ACHN (cell line): ENCODE results near the gene TFAP2A.

ENCODE experiments used
- DNase-seq: peaks from one replicate; pipeline ENCODE4 v3.0.0-alpha.2; 2015
- in situ Hi-C: cut with HindIII; loops from 2 replicates; pipeline ENCODE4 v1.10.0; 2017; ENCODE audit warnings: low sequenced_read_pairs, low pct_ligation_motif_present, low pct_unique_long_range_greater_than_20kb

TFAP2A gene

DNA sequence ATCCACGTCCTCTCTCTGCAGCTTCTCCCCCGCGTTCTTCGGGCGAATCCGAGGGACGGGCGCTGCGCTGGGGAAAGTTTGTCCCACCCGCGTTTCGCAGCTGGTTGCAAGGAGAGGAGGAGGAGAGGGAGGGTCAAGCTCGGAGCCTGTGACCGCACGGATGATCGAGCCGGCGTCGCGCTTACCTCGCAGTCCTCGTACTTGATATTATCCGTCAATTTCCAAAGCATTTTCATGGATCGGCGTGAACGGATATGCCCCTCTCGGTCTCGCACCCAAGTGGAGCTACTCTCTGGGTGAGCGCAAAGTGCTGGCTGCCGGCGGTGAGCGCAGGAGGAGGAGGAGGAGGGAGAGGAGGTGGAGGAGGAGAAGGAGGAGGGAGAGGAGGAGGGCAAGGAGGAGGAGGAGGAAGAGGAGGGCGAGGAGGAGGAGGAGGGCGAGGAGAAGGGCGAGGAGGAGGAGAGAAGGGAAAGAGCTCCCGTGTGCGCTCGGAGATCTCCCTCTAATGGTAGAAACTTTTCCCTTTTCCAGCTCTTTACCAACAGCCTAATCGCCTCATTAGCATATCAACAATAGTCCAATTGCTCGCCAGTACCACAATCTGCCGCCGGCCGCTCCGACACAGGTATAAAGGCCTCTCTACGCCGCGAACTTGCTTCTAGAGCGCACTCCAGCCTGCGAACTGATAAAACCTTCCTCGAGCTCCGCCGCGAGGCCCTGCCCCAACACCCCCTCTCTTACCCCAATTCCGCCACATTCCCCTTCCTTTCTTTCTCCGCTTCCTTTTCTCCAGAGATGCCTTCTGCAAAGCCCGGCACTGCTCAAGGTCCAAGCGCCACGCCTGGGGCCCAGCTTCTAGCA is at the start of gene TFAP2A:
TFAP2A (minus strand) TSS at position 319 of the 861 bp plus-strand sequence; CDS start at position 236, 83 bp downstream.
- in situ Hi-C loops, result no loop called here
- DNase-seq, result peak; percentile 59

DNA sequence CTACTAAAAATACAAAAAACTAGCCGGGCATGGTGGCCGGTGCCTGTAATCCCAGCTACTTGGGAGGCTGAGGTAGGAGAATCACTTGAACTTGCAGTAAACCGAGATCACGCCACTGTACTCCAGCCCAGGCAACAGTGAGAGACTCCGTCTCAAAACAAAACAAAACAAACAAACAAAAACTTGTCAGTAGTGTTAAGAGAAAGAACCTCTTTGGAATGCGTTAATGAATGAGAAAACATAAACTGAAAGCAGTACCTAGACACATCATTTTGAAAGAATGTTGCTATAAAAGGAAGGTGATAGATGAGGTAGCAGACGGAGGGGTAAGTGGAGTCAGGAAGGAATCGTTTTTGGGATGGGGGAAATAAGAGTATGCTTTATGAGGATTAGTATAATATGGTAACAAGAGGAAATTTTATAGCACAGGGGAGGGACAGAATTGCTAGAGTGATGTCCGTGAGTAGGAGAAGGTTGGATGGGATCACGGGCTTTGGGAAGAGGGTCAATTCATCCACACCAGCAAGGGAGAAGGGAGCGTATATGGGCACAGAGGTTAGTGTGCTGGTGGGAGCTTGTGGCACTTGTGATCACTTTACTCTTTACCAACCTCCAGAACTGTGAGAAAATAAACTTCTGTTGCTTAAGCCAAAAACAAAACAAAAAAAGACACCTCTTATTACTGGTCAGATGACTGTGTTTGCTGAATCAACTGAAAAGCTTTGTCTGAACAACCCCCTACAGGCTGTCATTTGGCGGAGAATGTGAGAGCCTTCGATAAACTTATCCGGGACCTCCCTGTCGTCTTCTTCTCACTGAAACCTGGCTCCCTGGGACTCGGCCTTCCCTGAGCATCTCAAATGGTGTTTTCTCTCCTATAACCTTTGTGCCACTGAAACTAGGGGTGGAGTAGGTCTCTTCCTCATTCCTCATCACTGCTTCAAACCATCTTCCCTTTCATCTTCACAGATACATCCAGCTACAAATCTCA is 48.9 kb upstream of the TFAP2A start:
- no peak for DNase-seq
- in situ Hi-C loops, result no loop called here

DNA sequence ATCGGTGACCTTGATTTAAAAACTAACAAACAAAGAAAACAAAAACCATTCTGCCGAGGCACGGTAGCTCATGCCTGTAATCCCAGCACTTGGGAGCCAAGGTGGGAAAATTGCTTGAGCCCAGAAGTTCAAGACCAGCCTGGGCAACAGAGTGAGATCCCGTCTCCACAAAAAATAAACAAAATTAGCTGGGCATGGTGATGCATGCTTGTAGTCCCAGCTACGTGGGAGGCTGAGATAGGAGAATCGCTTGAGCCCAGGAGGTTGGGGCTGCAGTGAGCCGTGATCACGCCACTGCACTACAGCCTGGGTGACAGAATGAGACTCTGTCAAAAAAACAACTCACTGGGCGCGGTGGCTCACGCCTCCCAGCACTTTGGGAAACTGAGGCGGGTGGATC is 48.2 kb upstream of the TFAP2A start:
- DNase-seq, result no peak
- in situ Hi-C loops, result no loop called here

DNA sequence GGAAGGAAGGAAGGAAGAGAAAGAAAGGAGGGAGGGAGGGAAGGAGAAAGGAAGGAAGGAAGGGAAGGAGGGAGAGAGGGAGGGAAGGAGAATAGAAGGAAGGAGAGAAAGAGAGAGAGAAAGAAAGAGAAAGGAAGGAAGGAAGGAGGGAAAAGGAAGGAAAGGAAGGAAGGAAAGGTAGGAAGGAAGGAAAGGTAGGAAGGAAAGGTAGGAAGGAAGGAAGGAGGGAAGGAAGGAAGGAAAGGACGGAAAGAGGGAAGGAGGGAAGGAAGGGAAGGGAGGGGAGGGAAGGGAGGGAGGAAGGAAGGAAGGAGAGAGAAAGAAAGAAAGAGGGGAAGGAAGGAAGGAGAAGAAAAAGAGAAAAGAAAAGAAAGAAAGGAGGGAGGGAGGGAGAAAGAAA is 47.0 kb upstream of the TFAP2A start:
- DNase-seq, result no peak
- in situ Hi-C loops, result no loop called here

DNA sequence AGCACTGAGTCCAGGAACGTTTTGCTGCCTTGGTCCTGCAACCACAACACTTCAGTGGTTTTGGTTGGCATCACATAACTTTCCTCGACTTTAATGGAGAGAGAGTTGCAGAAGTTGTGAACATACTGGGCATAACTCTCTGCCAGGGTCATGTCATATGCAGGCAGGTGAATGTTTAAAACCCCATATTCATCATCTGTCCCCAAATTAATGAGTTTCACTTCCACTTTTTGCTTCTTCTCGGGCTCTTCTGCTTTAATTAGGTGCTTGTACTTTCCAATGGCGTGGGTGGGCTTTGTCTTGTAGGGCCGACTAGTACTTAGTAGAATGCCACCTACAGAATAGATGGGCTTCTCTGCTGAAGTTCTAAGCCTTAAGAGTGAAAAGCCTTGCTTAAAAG is 45.2 kb upstream of the TFAP2A start:
- in situ Hi-C loops, result no loop called here

DNA sequence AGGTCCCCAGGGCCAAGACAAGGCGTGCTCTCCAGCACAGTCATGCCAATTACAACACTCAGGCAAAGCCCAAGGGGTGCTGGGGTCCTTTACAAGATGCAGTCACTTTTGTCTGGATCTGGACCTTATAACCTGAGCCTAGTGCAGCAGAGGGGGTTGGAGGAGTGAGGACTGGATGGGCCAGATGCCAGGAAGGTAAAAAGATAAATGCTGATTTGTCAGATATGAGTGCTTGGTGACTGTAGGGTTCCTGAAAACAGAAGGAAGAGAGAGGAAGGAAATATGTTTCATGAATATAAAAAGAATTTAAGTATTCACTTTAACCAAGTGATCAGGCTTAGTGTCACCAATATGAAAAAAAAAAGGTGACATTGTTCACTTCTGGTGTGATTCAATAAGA is 43.4 kb upstream of the TFAP2A start:
- in situ Hi-C loops, result no loop called here
- no peak for DNase-seq

More for the DNA sequence above, 45.2 kb upstream of the TFAP2A start:
- DNase-seq, result no peak

DNA sequence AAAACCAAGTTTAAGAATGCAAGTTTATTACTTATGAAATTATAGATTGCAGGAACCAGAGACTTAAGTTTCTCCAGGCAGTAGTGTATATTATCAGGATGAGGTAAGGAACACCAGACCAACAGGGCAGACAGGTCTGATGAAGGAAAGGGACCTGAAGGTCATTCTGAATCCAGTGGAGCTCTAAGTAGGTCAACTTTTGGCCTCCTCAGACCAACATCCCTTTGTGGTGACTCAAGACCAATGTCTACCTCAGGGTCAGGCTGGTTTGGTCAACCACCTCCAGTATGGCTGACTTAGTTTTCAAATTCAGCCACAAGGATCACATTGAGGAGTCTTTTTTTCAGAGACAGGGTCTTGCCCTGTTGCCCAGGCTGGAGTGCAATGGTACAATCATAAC is 38.7 kb upstream of the TFAP2A start:
- no peak for DNase-seq
- in situ Hi-C loops, result no loop called here

DNA sequence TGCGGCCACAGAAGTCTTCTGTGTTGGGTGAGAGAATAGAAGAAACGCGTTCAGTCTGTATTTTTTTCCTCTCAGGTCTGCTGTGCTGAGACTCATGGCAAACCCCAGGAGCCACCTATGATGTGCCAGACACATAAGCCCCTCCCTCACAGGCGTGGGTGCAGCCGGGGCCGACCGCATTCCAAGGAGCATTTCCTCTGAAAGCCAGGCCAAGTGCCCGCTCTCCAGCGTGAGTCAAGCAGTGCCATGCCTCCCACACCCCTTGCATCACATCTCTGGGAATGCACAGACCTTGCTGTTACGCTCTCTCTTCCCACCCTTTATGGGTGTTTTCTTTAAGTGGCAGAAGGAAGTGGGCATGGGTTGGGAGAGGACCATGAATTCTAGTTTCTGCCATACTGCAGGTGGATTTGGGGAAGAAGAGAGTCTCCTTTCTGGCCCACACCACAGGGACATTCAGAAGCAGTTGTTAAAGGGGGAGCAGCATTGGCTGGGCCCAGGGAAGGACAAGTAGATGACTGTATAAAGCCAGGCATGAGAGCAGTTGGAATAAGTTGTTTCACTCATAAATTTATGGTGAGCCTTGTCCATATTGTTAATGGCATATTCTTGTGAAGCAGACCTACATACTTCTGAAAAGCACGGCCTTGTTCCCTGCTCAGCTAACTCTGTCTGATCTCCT is 37.1 kb upstream of the TFAP2A start:
- in situ Hi-C loops, result no loop called here
- DNase-seq, result peak; percentile 96

DNA sequence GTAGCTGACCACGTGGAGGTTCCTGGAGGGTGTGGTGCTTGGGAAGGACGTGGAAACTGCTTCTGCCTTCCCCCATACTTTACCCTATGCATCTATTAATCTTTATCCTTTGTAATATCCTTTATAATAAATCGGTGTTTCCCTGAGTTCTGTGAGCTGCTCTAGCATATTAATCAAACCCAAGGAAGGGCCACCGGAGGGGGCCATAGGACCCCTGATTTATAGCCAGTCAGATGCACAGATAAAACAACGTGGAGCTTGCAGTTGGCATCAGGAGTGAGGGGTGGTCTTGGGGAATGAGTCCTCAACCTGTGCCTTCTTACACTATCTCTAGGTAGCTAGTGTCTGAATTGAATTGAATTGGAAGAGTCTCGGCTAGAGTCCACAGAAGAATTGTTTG is 36.5 kb upstream of the TFAP2A start:
- DNase-seq, result peak; percentile 24
- in situ Hi-C loops, result no loop called here

DNA sequence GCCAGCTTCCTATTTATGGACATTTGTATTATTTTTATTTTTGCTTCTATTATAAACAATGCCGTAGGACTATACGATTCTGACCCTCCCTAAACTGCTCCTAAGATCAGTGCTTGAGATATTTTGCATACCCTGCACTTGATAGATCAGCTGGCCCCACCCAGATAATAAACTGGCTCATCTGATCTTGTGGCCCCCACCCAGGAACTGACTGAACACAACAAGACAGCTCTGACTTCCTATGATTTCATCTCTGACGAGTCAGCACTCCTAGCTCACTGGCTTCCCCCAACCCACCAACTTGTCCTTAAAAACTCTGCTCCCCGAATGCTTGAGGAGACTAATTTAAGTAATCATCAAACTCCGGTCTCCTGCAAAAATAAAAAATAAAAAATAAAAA is 34.9 kb upstream of the TFAP2A start:
- in situ Hi-C loops, result no loop called here

DNA sequence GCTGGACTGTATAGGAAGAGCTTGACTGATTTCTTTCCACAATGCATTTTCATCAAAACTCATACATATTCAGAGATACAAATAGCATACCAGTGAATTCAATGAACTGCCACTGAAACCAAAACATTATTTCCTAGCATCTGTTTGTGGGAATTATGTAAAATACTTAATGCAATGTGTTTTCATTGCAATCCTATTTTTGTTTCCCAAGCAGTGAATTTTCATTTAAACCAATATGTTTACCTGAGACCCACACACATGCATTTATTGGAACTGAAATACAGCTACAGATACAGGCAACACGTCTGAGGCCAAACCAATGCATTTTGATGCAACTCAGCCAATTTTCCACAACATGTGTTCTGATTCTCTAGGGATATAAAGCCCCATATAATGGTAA is 33.2 kb upstream of the TFAP2A start:
- no peak for DNase-seq
- in situ Hi-C loops, result no loop called here

More for the DNA sequence above, 34.9 kb upstream of the TFAP2A start:
- DNase-seq, result no peak

DNA sequence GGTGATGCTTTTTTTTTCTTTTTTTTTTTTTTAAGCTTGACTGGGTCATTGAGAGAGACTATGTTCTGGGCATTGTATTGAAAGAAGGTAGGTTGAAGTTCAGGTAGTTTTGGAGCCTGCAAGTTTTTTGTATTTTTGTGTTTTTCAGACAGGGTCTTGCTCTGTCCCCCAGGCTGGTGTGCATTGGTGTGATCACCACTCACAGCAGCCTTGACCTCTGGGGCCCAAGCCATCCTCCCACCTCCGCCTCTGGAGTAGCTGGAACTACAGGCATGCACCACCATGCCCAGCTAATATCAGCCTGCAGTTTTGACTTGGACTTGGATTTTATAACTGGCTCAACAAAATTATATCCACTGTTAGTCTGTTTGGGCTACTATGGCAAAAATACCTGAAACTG is 31.7 kb upstream of the TFAP2A start:
- DNase-seq, result no peak
- in situ Hi-C loops, result no loop called here

DNA sequence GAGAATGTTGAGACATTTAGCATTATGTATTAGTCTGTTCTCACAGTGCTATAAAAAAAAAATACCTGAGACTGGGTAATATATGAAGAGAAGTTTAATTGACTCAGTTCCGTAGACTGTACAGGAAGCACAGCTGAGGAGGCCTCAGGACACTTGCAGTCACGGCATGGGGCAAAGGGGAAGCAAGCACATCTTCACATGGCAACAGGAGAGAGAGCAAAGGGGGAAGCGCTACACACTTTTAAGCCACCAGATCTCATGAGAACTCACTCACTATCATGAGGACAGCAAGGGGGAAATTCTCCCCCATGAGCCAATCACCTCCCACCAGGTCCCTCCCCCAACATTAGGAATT is 26.8 kb upstream of the TFAP2A start:
- in situ Hi-C loops, result no loop called here
- DNase-seq, result no peak

DNA sequence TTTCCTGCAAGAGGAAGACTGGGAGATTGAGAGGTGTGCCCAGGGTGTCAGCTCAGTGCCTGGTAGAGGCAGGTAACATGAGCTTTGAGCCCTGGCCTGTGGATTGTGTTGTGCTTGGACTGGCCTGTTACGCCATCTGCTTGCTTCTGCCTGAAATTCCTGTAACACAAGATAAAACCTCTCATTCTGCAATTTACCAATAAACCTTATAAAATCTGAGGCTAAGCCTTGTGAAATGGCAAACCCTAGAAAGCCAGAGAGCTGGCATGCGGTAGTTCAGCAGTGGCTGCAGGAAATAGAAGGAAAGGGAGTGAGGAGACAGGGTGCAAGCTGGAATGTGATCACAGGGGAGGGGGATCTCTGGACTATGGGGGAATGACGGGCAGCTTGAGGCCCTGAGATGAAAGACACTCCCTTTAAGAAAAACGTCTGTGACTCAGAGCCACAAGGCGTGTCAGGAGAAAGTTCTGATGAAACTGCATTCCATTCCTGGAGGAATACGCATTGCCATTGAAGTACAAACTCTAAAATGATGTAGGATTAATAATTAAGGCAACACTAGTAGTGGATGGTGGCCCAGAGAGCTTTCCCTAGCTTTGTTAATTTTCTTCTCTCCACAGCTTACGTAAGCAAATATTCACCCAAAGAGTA is 26.3 kb upstream of the TFAP2A start:
- in situ Hi-C loops, result no loop called here
- DNase-seq, result peak; percentile 97

DNA sequence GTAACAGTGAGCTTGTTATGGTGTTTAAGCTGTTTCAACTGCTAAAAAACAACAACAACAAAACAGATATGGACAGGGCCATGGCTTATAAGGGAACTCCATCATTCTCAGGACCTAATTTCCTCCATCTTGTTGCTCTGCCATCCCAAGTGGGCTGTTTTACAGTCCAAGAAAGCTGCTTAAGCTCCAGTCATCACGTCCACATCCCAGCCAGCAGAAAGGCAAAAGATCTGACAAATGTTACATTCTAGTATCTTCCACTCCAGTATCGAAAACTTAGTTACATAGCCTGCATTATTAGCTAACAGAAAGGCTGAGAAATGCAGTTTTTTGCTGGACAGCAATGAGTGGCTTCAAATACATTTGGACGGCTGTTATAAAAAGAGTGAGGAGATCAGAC is 23.0 kb upstream of the TFAP2A start:
- in situ Hi-C loops, result no loop called here
- no peak for DNase-seq

DNA sequence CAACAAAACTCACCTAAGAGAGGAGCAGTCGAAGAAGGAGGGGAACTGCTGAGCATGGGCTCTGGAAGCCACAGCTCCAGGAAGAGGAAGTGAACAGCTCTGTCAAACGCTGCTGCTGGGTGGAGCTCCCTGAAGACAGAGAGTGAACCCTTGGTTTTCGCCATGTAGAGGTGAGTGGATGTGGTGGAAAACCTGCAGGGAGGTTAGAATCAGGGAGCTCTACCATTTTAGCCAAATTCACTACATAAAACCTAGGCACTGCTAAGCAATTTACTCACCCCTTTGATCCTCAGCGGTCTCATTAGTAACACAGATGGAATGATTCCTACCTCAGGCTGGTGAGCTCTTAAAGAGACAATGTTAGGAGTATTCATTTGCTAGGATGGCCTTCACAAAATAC is 19.4 kb upstream of the TFAP2A start:
- DNase-seq, result no peak
- in situ Hi-C loops, result no loop called here

DNA sequence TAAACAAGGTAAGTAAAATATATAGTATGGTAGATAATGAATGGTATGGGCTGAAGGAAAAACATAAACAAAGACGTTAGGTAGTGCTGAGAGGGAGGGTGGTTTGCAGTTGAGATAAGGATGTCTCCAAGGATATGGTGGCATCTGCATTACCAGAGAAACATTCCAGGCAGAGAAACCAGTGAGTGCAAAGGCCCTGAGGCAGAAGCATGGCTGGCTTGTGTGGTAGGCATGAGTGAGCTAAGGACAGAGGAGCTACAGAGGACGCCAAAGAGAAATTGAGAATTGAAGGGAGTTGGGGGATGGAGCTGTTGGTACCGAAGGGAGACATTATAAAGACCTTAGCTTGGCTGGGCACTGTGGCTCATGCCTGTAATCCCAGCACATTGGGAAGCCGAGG is 18.4 kb upstream of the TFAP2A start:
- no peak for DNase-seq
- in situ Hi-C loops, result no loop called here

DNA sequence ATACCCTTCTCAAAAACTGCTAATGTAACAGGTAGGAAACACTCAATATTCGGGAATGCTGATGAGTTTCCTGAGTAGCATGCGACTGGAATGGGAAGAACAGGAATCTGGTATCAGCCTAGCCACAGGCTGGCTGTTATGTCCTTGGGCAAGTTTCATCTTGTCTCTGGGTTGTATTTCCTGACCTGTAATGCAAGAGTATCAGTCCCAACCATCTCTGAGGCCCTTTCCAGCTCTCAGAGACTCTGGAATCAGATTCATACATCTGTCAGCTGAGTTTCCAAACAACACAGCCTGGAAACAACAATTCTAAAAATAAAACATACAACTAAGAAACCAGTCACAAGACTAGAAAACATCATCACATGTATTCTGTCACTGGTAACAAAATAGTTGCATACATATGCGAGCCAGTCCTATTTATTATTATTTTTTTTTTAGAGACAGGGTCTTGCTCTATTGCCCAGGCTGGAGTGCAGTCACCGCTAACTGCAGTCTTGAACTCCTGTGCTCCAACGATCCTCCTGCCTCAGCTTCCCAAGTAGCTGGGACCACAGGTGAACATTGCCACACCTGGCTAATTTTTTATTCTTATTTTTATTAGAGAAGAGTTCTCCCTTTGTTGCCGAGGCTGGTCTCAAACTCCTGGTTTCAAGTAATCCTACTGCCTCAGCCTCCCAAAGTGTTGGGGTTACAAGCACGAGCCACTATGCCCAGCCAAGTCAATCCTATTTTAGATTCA is 16.7 kb upstream of the TFAP2A start:
- DNase-seq, result no peak

More for the DNA sequence above, 16.7 kb upstream of the TFAP2A start:
- in situ Hi-C loops, result no loop called here
